Activated T-helper 17 cell treated with anti-CD3 and anti-CD28 coated beads, Interleukin-2, amount 50 U/mL, for 72 hours (primary cell): ENCODE data around the gene CAMSAP3. TPM values are rescaled to one million over a fixed set of nuclear protein-coding genes. Genes with fewer than 3 reads are reported as not detected.

Experiments used
- ATAC-seq: fragments of 150-1000 bp; cut with Tn5 transposase; replicated peaks from 2 replicates; pipeline ENCODE4 v1.10.0; 2021; ENCODE audit warnings: mild to moderate bottlenecking, moderate library complexity
- H3K27ac Mint-ChIP-seq: one replicate; pipeline ENCODE4 v1.8.0; 2022; ENCODE audit warnings: mixed read lengths
- H3K27me3 Mint-ChIP-seq: one replicate; pipeline ENCODE4 v1.8.0; 2022; ENCODE audit warnings: mixed read lengths
- H3K36me3 Mint-ChIP-seq: one replicate; pipeline ENCODE4 v1.8.0; 2022; ENCODE audit warnings: low read depth, mild to moderate bottlenecking, mixed read lengths
- H3K4me1 Mint-ChIP-seq: one replicate; pipeline ENCODE4 v1.8.0; 2022; ENCODE audit warnings: mixed read lengths
- H3K4me3 Mint-ChIP-seq: one replicate; pipeline ENCODE4 v1.8.0; 2022; ENCODE audit warnings: mild to moderate bottlenecking, mixed read lengths
- H3K9me3 Mint-ChIP-seq: one replicate; pipeline ENCODE4 v1.8.0; 2022; ENCODE audit warnings: mixed read lengths
- total RNA-seq, 2 donors: library from RNA; stranded (reverse); gene quantifications; one replicate each; pipeline ENCODE4 v1.2.3, GENCODE V29; 2022

The CAMSAP3 gene
- total RNA-seq, 2 donors from 2014 or later = 0.11 to 0.37 TPM

DNA sequence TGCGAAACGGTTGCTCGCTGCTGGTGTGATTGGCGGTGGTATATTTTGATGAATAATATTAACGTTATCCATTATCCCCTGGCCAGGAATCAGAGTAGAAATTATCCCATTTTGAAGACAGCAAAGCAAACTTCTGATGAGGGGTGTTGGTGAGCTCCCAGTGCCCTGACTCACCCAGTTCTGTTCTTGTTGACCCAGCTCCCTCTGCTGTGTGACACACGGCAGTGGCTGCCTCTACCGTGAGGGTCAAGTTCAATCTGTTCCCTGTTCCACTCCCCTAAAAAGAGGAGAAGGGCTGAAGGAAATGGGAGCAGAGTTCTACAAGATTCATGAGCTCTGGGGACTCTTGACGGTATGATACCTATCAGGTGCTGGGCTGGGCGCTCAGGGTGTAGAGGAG lies 2.0 kb downstream of the CAMSAP3 start:
- H3K4me3 Mint-ChIP-seq = no peak overlapping the region

DNA sequence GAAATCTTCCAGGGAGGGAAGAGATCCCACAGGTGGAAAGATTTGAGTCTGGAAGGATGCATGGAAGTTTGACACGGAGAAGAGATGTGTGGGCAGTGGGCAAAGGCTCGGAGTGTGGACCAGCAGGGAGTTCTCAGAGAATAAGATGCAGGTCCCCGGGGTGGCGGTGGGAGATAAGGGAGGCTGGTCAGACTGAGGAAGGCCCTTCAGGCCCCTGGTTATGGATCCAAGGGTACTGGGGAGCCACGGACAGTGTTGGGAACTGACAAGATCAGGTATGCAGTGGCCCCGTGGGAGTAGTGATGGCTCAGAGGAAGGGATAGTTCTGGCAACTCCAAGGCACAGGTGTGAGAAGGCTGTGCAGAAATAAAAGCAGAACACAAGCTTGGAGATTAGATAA lies 2.5 kb downstream of the CAMSAP3 start:
- Mint-ChIP-seq H3K4me3 (no peak overlapping the region), H3K27ac (no peak overlapping the region), H3K27me3 (peaks cover 37% of the 10 kb centered on the region), H3K4me1 (peaks cover 10% of the 10 kb centered on the region), H3K36me3 (peaks cover 12% of the 10 kb centered on the region), H3K9me3 (no peaks in the 10 kb centered on the region)
- ATAC-seq = no peak

More for the DNA sequence above, 2.0 kb downstream of the CAMSAP3 start:
- Mint-ChIP-seq H3K9me3 (no peaks in the 10 kb centered on the region), H3K36me3 (peaks cover 12% of the 10 kb centered on the region), H3K4me1 (peaks cover 10% of the 10 kb centered on the region), H3K27me3 (peaks cover 38% of the 10 kb centered on the region), H3K27ac (no peak overlapping the region)
- no peak for ATAC-seq

DNA sequence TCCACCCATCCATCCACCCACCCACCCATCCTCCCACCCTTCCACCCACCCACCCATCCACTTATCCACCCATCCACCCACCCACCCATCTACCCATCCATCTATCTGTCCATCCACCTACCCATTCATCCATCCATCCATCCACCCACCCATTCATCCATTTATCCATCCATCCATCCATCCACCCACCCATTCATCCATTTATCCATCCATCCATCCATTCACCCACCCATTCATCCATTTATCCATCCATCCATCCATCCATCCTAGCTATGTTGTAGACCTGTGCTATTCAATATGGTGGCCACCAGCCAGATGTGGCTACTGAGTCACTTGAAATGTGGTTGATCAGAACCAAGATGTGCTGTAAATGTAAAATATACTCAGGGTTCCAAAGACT lies 5.1 kb downstream of the CAMSAP3 start:
- ATAC-seq = peak; percentile 49
- Mint-ChIP-seq H3K4me3 (peak overlapping the region; percentile 26), H3K36me3 (peaks cover 12% of the 10 kb centered on the region), H3K27me3 (peaks cover 36% of the 10 kb centered on the region), H3K27ac (no peak overlapping the region), H3K4me1 (peaks cover 9% of the 10 kb centered on the region), H3K9me3 (no peaks in the 10 kb centered on the region)

DNA sequence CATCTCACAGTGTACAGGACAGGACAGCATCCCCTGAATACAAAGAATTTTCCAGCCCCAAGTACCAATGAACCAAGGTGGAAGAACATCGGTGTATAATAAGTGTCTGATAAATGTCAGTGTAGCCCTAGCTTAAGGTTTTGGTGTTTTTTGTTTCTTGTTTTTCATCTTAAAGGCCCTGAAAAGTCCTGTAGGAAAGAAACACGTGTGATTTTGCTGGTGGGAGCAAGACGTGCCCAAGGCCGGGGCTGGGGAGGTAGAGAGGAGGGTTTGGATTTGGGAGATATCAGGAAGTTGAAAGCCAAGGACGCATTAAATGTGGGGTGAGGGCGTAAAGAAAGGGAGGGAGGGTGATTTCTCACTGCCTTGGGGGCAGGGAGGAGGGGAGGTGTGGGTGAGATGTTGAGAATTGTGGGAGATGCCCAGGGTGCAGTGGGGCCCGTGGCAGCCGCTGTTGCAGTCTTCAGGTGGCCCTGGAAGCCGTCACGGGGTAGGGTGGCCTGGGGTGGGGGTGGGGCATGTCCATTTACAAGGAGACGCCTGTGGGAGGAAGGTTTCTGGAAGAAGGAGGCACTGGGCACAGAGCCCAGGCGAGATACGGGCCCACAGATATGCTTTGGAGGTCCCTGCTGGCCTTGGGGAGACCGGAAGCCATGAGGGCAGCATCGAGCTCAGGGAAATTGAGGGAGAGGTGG lies 6.7 kb downstream of the CAMSAP3 start:
- H3K9me3 Mint-ChIP-seq = no peaks in the 10 kb centered on the region
- H3K4me1 Mint-ChIP-seq = peaks cover 9% of the 10 kb centered on the region
- peaks cover 32% of the 10 kb centered on the region for H3K27me3 Mint-ChIP-seq
- ATAC-seq = no peak
- no peak overlapping the region for H3K4me3 Mint-ChIP-seq
- no peak overlapping the region for H3K27ac Mint-ChIP-seq
- H3K36me3 Mint-ChIP-seq = peaks cover 12% of the 10 kb centered on the region

DNA sequence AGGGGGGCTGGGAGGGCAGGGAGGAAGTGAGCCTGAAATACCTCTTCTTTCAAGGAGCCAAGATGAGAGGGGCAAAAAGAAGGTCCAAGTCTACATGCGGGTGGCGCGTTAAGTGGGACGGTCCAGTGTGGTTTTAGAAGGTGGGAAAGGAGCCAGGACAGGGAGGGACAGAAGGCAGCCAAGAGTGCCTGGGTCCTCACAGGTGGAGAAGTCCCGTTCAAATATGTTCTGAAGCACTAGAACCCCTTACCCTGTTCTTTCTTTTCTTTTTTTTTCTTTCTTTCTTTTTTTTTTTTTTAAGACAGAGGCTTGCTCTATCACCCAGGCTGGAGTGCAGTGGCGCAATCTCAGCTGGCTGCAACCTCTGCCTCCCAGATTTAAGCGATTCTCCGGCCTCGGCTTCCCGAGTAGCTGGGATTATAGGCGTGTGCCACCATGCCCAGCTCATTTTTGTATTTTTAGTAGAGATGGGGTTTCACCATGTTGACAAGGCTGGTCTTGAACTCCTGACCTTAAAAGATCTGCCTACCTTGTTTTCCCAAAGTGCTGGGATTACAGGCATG lies 7.4 kb downstream of the CAMSAP3 start:
- ATAC-seq = no peak
- Mint-ChIP-seq H3K27ac (no peak overlapping the region), H3K4me1 (peaks cover 9% of the 10 kb centered on the region), H3K36me3 (peaks cover 12% of the 10 kb centered on the region), H3K27me3 (peaks cover 26% of the 10 kb centered on the region), H3K4me3 (no peak overlapping the region), H3K9me3 (no peaks in the 10 kb centered on the region)

DNA sequence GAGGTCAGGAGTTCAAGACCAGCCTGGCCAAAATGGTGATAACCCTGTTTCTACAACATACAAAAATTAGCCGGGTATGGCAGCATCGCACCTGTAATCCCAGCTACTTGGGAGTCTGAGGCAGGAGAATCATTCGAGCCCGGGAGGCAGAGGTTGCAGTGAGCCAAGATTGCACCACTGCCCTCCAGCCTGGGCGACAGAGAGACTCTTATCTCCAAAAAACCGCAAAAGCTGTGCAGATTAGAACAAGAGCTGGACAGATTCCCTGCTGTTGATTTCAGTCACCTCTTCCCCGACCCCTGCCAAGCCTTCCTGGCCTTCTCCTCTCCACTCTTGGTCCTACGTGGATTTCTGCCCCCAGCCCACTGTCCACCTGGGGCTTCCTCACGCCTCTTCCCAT lies 8.3 kb downstream of the CAMSAP3 start:
- Mint-ChIP-seq H3K4me1 (peaks cover 9% of the 10 kb centered on the region), H3K9me3 (no peaks in the 10 kb centered on the region), H3K27me3 (peaks cover 23% of the 10 kb centered on the region), H3K36me3 (peaks cover 10% of the 10 kb centered on the region), H3K4me3 (no peak overlapping the region), H3K27ac (no peak overlapping the region)
- ATAC-seq = no peak

DNA sequence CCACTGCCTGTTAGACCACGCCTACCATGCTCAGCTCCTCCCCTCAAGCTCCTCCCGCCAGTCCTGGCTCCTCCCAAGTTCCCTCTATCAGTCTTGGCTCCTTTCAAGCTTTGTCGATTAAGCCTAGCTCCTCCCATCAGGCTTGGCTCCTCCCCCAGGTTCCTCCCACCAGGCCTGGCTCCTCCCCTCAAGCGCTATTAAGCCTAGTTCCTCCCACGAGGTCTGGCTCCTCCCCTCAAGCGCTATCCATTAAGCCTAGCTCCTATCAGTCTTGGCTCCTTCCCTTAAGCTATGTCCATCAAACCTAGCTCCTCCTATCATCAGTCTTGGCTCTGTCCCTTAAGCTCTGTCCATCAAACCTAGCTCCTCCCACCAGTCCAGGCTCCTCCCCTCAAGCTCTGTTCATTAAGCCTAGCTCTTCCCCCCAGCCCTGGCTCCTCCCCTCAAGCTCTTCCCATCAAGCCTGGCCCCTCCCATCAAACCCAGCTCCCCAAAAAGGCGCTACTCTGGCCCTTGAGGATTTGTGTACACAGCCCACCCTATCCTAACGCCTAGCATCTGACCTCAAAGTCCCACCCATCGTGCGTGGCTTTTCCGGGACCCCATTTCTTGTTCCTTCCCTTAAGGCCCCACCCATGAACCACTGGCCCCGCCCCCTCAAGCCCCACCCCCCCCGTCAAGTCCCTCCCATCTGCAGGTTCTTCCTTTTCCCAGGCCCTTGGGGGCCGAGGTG lies 10.0 kb downstream of the CAMSAP3 start:
- Mint-ChIP-seq H3K36me3 (peaks cover 4% of the 10 kb centered on the region), H3K27ac (no peak overlapping the region), H3K4me1 (peaks cover 8% of the 10 kb centered on the region), H3K9me3 (no peaks in the 10 kb centered on the region), H3K27me3 (peaks cover 23% of the 10 kb centered on the region), H3K4me3 (no peak overlapping the region)
- ATAC-seq = peak; percentile 71

DNA sequence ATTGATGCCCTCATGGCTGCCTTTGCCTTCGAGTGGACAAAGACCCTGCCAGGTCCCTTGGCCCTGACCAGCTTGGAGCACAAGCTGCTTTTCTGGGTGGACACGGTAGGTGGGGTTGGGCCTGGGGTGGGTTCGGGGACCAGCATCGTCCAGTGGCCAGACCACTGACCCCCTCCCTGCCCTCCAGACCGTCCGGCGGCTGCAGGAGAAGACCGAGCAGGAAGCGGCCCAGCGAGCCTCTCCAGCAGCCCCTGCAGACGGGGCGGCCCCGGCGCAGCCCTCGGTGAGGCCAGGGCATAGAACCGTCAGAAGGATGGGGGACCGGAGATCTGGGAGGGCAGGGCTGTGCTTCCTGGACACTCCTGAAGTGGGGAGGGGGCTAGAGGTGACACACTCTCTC lies 10.6 kb downstream of the CAMSAP3 start:
- no peak overlapping the region for H3K27ac Mint-ChIP-seq
- H3K9me3 Mint-ChIP-seq = no peaks in the 10 kb centered on the region
- no peak for ATAC-seq
- H3K36me3 Mint-ChIP-seq = no peaks in the 10 kb centered on the region
- peaks cover 20% of the 10 kb centered on the region for H3K27me3 Mint-ChIP-seq
- H3K4me3 Mint-ChIP-seq = no peak overlapping the region
- H3K4me1 Mint-ChIP-seq = peaks cover 4% of the 10 kb centered on the region

DNA sequence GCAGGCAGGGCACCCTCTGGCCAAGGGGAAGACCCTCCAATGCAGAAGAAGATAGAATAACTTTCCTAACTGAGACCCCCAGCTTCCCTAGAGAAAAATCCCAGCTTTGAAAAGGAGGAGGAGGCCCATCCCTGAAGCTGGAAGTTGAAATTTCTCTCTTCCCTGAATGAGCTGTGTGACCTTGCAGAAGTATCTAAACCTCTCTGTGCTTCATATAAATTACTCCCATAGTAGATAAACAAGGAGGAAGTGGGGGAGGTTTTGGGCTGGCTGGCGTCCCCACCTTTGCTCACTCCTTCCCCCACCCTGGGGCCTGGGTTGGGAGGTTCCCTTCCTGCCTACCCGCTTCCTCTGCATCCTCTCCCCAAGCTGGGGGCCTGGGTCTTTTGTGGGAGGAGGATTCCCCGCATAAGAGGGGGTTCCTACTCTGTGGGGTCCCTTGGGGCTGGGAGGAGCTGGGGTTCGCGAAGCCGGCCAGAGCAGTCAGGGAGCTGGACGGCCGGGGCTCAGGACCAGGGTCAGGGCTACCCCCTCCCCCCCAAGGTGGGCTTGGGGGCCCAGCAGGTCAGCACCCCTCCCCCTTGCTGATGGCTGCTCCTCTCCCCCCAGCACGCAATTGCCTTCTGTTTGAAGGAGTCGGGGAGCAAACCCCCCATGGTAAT lies 11.7 kb downstream of the CAMSAP3 start:
- Mint-ChIP-seq H3K27me3 (peaks cover 13% of the 10 kb centered on the region), H3K9me3 (no peaks in the 10 kb centered on the region), H3K4me1 (peaks cover 4% of the 10 kb centered on the region), H3K27ac (no peak overlapping the region), H3K36me3 (no peaks in the 10 kb centered on the region), H3K4me3 (no peak overlapping the region)
- ATAC-seq = no peak

DNA sequence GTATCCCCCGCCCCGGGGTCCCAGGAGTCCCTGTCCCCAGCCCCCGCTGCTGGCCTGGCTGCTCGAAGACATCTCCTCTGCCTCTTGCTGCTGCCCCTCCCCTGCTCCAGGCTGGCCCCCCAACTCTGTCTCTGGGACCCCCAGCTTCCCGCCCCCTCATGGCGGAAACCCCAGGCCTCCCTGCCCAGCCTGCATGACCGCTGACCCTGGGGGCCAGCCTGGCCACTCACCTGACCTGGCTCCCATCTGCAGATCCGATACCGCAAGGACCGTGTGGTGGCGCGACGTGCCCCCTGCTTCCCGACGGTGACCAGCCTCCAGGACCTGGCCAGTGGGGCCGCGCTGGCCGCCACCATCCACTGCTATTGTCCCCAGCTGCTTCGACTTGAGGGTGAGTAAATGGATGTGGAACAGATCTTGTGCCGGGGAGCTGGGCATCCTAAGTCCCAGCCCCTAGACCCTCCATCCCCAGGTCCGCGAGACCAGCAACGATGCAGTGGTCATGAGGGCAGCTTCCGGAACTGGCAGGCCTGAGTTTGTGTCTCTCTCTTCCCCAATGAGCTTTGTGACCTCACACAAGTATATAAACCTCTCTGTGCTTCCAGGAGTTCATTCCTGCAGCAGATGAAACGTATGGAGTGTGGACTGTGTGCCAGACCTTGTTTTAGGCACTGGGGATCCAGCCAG lies 12.4 kb downstream of the CAMSAP3 start:
- Mint-ChIP-seq H3K27ac (no peak overlapping the region), H3K36me3 (no peaks in the 10 kb centered on the region), H3K9me3 (no peaks in the 10 kb centered on the region), H3K27me3 (peaks cover 12% of the 10 kb centered on the region), H3K4me1 (peaks cover 4% of the 10 kb centered on the region), H3K4me3 (no peak overlapping the region)
- no peak for ATAC-seq

DNA sequence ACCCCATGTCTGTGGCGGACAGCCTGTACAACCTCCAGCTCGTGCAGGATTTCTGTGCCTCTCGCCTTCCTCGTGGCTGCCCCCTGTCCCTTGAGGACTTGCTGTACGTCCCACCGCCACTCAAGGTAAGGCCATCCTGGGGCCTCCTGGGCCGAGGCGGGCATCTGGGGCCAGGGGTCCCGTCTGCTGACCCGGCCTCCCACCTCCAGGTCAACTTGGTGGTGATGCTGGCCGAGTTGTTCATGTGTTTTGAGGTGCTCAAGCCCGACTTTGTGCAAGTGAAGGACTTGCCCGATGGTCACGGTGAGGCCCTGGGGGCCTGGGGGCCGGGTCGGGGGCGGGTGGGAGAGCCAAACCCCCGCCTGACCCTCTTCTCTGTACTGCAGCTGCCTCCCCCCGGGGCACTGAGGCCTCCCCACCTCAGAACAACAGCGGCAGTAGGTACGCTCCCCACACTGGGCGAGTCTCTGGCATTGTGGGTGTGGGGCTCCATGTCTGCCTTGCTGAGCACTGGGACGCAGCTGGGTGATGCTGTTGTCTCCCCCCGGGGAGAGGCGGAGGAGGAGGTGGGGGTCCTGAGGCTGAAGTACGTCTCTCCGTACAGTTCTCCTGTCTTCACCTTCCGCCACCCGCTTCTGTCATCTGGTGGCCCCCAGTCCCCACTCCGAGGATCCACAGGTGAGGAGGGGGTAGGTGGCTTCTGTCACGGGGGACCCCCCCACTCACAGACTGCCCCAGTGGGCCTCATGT lies 15.0 kb downstream of the CAMSAP3 start:
- Mint-ChIP-seq H3K9me3 (no peaks in the 10 kb centered on the region), H3K4me1 (no peaks in the 10 kb centered on the region), H3K27me3 (peaks cover under 1% of the 10 kb centered on the region), H3K27ac (no peak overlapping the region), H3K4me3 (no peak overlapping the region), H3K36me3 (no peaks in the 10 kb centered on the region)
- no peak for ATAC-seq

DNA sequence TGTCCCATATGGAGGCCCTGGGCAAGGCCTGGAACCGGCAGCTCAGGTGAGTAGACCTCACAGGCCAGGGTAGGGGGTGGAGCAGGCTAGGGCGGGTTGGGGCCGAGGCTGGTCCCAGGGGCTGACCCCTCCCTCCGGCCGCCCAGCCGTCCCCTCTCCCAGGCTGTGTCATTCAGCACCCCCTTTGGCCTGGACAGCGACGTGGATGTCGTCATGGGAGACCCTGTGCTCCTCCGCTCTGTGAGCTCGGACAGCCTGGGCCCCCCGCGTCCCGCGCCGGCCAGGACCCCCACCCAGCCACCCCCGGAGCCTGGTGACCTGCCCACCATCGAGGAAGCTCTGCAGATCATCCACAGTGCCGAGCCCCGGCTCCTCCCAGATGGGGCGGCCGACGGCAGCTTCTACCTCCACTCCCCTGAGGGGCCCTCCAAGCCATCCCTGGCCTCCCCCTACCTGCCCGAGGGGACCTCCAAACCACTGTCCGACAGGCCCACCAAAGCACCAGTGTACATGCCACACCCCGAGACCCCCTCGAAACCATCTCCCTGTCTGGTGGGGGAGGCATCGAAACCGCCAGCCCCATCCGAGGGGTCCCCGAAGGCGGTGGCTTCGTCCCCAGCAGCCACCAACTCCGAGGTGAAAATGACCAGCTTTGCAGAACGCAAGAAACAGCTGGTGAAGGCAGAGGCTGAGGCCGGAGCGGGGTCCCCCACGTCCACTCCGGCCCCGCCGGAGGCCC lies 16.0 kb downstream of the CAMSAP3 start:
- no peak for ATAC-seq
- no peaks in the 10 kb centered on the region for H3K4me1 Mint-ChIP-seq
- no peaks in the 10 kb centered on the region for H3K9me3 Mint-ChIP-seq
- no peak overlapping the region for H3K27ac Mint-ChIP-seq
- no peaks in the 10 kb centered on the region for H3K36me3 Mint-ChIP-seq
- H3K4me3 Mint-ChIP-seq = no peak overlapping the region
- H3K27me3 Mint-ChIP-seq = no peaks in the 10 kb centered on the region
